Upper lobe of left lung (tissue), 6 donors: Measurements from ENCODE around the gene FAM110A. TPM values are rescaled to one million over a fixed set of nuclear protein-coding genes. Genes with fewer than 3 reads are reported as not detected.

Experiments
- ATAC-seq, 2 donors: fragments of 200-7000 bp; cut with Tn5 transposase; one replicate each; pipeline ENCODE4 v1.9.1; 2022; ENCODE audit warnings: mild to moderate bottlenecking in 2 of 2, moderate library complexity in 2 of 2; ENCODE audit not compliant: low FRiP score in 2 of 2
- DNase-seq, 2 donors: peaks; one replicate each; pipeline ENCODE4 v3.0.0-alpha.2; 2019 to 2020
- H3K27ac ChIP-seq, 4 donors: fragments of 200-600 bp; sonication (generic); one replicate each; pipeline ENCODE4 v1.5.1; 2016 to 2019
- H3K27me3 ChIP-seq, 4 donors: fragments of 200-600 bp; sonication (generic); one replicate each; pipeline ENCODE4 v1.5.1; 2017 to 2019
- H3K36me3 ChIP-seq, 4 donors: fragments of 200-600 bp; sonication (generic); one replicate each; pipeline ENCODE4 v1.5.1; 2016 to 2019
- H3K4me1 ChIP-seq, 4 donors: fragments of 200-600 bp; sonication (generic); one replicate each; pipeline ENCODE4 v1.5.1; 2018 to 2019
- H3K4me3 ChIP-seq, 4 donors: fragments of 200-600 bp; sonication (generic); one replicate each; pipeline ENCODE4 v1.5.1; 2017 to 2019; ENCODE audit warnings: mild to moderate bottlenecking in 2 of 4, moderate library complexity in 1 of 4
- H3K9me3 ChIP-seq, 4 donors: fragments of 200-600 bp; sonication (generic); one replicate each; pipeline ENCODE4 v1.5.1; 2018 to 2019
- CTCF ChIP-seq, 6 experiments: fragments of 450-650 bp in 4 of 6; fragments of 200-600 bp in 2 of 6; sonication (generic) in 2 of 6; IDR thresholded peaks; one replicate each; pipeline ENCODE4 v1.5.1; 2016 to 2019; ENCODE audit warnings: antibody characterized with exemption in 6 of 6
- EP300 ChIP-seq, 4 donors: sonication (generic); formaldehyde crosslinking; IDR thresholded peaks; one replicate each; pipeline ENCODE4 v1.5.1; 2017; ENCODE audit warnings: antibody characterized with exemption in 4 of 4, control low read depth in 2 of 4
- POLR2A ChIP-seq, 4 donors: fragments of 450-650 bp; IDR thresholded peaks; one replicate each; pipeline ENCODE4 v1.5.1; 2016 to 2017; ENCODE audit warnings: antibody characterized with exemption in 4 of 4, mild to moderate bottlenecking in 2 of 4
- POLR2AphosphoS5 ChIP-seq, 2 donors: sonication (generic); formaldehyde crosslinking; IDR thresholded peaks; one replicate each; pipeline ENCODE4 v1.5.1; 2017; ENCODE audit warnings: antibody characterized with exemption in 2 of 2
- WGBS, 2 donors: methylation state at CpG; one replicate each; pipeline ENCODE4 v1.1.5; 2017 to 2018; 5-methylcytosine and 5-hydroxymethylcytosine counted together
- total RNA-seq, 6 donors: library from RNA; depleted of rRNA in 4 of 6; stranded (reverse); fragments of >200 nt in 4 of 6; gene quantifications; one replicate each; pipeline versions ENCODE4 v1.1.0 to v1.2.1, GENCODE V29; 2016 to 2021
- donor health status: DM: no; HTN: no; CAD: no; lungs with moderate emphysema.
- donor health status: DM: no; HTN: yes; CAD: no; lungs with severe emphysema.

Gene FAM110A
- total RNA-seq, 6 donors from 2014 or later, result 13.2 to 27.9 (median 19.9) TPM

- no peaks in the 10 kb centered on the region for H3K4me1 ChIP-seq
- ATAC-seq (no peak), DNase-seq (peak in 1 of 2 donors; percentile 38)
- 62 to 71% methylated on average over 19 to 20 of the region's 20 CpGs for WGBS, 2 donors
- no peak overlapping the region for H3K27ac ChIP-seq
- TF ChIP-seq EP300 (IDR thresholded peaks at IDR 0.05) (no peak), CTCF (IDR thresholded peaks at IDR 0.05) (no peak), POLR2A (IDR thresholded peaks at IDR 0.05) (no peak), POLR2AphosphoS5 (IDR thresholded peaks at IDR 0.05) (no peak)
- H3K27me3 ChIP-seq, result no peaks in the 10 kb centered on the region
- H3K4me3 ChIP-seq, result no peak overlapping the region
- no peaks in the 10 kb centered on the region for H3K36me3 ChIP-seq
- H3K9me3 ChIP-seq, result no peaks in the 10 kb centered on the region
Observed at GRCh38 chr20:872855-873520, 39.5 kb downstream of the FAM110A start.

- ATAC-seq (no peak), DNase-seq (peak in 1 of 2 donors; percentile 49)
- Histone ChIP-seq H3K4me3 (no peak overlapping the region), H3K9me3 (no peaks in the 10 kb centered on the region), H3K27me3 (no peaks in the 10 kb centered on the region), H3K27ac (no peak overlapping the region), H3K36me3 (no peaks in the 10 kb centered on the region), H3K4me1 (no peaks in the 10 kb centered on the region)
- 74 to 81% methylated on average over 8 of the region's 10 CpGs for WGBS, 2 donors
- no peak for TF ChIP-seq POLR2AphosphoS5 (IDR thresholded peaks at IDR 0.05)
- no peak for TF ChIP-seq POLR2A (IDR thresholded peaks at IDR 0.05)
- no peak for TF ChIP-seq EP300 (IDR thresholded peaks at IDR 0.05)
- TF ChIP-seq CTCF (IDR thresholded peaks at IDR 0.05), result no peak
Observed at GRCh38 chr20:873875-874607, 40.5 kb downstream of the FAM110A start.

GRCh38 chr20:875115-875514, 41.6 kb downstream of the FAM110A start:
- no peak for TF ChIP-seq POLR2A (IDR thresholded peaks at IDR 0.05)
- TF ChIP-seq CTCF (IDR thresholded peaks at IDR 0.05), result no peak
- TF ChIP-seq EP300 (IDR thresholded peaks at IDR 0.05), result no peak
- no peak for TF ChIP-seq POLR2AphosphoS5 (IDR thresholded peaks at IDR 0.05)
- ATAC-seq, result no peak
- H3K27ac ChIP-seq, result no peak overlapping the region
- 89% methylated on average over 4 of the region's 4 CpGs for WGBS, 2 donors
- H3K9me3 ChIP-seq, result no peaks in the 10 kb centered on the region
- H3K4me3 ChIP-seq, result no peak overlapping the region
- no peaks in the 10 kb centered on the region for H3K27me3 ChIP-seq
- no peaks in the 10 kb centered on the region for H3K36me3 ChIP-seq
- H3K4me1 ChIP-seq, result no peaks in the 10 kb centered on the region
- DNase-seq, result no peak

GRCh38 chr20:877814-878213, 44.3 kb downstream of the FAM110A start:
- no peaks in the 10 kb centered on the region for H3K27me3 ChIP-seq
- 60 to 90% methylated on average over 1 to 7 of the region's 7 CpGs for WGBS, 2 donors
- TF ChIP-seq POLR2A (IDR thresholded peaks at IDR 0.05) (no peak), POLR2AphosphoS5 (IDR thresholded peaks at IDR 0.05) (no peak), EP300 (IDR thresholded peaks at IDR 0.05) (no peak), CTCF (IDR thresholded peaks at IDR 0.05) (no peak)
- DNase-seq (no peak), ATAC-seq (no peak)
- no peak overlapping the region for H3K4me3 ChIP-seq
- H3K27ac ChIP-seq, result no peak overlapping the region
- H3K4me1 ChIP-seq, result peaks cover 0 to 3% (median 0%) of the 10 kb centered on the region in 4 donors
- H3K9me3 ChIP-seq, result no peaks in the 10 kb centered on the region
- no peaks in the 10 kb centered on the region for H3K36me3 ChIP-seq
